Caco-2 (cell line): ENCODE measurements around the gene PSMA8. TPM values are rescaled to one million over a fixed set of nuclear protein-coding genes. Genes with fewer than 3 reads are reported as not detected.

Source experiments
- BruUV-seq: library from RNA; stranded (reverse); fragments of 400-500 nt; replicated peaks from 2 replicates; lab custom pipeline; 2021; lab: Mats Ljungman, UMichigan
- CTCF ChIA-PET: fragments of 300-600 bp; sonication (Branson Sonifier 250); formaldehyde crosslinking; loops from one replicate; lab custom pipeline; 2022; ENCODE audit warnings: antibody characterized with exemption; lab: Charles Lee
- POLR2A ChIA-PET: fragments of 300-600 bp; sonication (Branson Sonifier 250); formaldehyde crosslinking; loops from one replicate; lab custom pipeline; 2022; ENCODE audit warnings: antibody characterized with exemption; lab: Charles Lee
- DNase-seq, 2 experiments: peaks; one replicate each; pipeline versions ENCODE4 v3.0.0 to v3.0.0-alpha.2; 2020 to 2022
- H3K27me3 ChIP-seq: replicated peaks from 2 replicates; pipeline ENCODE4 v1.6.0; 2011; ENCODE audit warnings: low read length; ENCODE audit not compliant: control insufficient read depth, insufficient read depth
- H3K36me3 ChIP-seq: 2 replicates; pipeline ENCODE4 v1.5.1; 2011; ENCODE audit warnings: low read length; ENCODE audit not compliant: control insufficient read depth, insufficient read depth
- H3K4me1 ChIP-seq: fragments of 250-450 bp; sonication (Bioruptor Pico); 2 replicates; pipeline ENCODE4 v1.5.1; 2020; ENCODE audit warnings: mild to moderate bottlenecking
- H3K4me3 ChIP-seq: 2 replicates; pipeline ENCODE4 v1.5.1; 2011; ENCODE audit warnings: low read depth, mild to moderate bottlenecking, control low read depth, low read length
- H3K9me3 ChIP-seq: fragments of 250-450 bp; sonication (Bioruptor Pico); 2 replicates; pipeline ENCODE4 v1.5.1; 2020; ENCODE audit warnings: mild to moderate bottlenecking, moderate library complexity
- H3K27ac Mint-ChIP-seq: one replicate; pipeline ENCODE4 v1.8.0; 2022; ENCODE audit warnings: mixed read lengths; ENCODE audit not compliant: unreplicated experiment
- H3K27me3 Mint-ChIP-seq: one replicate; pipeline ENCODE4 v1.8.0; 2022; ENCODE audit warnings: mixed read lengths; ENCODE audit not compliant: insufficient read depth, unreplicated experiment
- H3K36me3 Mint-ChIP-seq: one replicate; pipeline ENCODE4 v1.8.0; 2022; ENCODE audit warnings: mild to moderate bottlenecking, mixed read lengths; ENCODE audit not compliant: insufficient read depth, unreplicated experiment
- H3K4me1 Mint-ChIP-seq: one replicate; pipeline ENCODE4 v1.8.0; 2022; ENCODE audit warnings: low read depth, mixed read lengths; ENCODE audit not compliant: unreplicated experiment
- H3K4me3 Mint-ChIP-seq: one replicate; pipeline ENCODE4 v1.8.0; 2022; ENCODE audit warnings: mild to moderate bottlenecking, moderate library complexity, mixed read lengths; ENCODE audit not compliant: unreplicated experiment
- H3K9me3 Mint-ChIP-seq: one replicate; pipeline ENCODE4 v1.8.0; 2022; ENCODE audit warnings: mixed read lengths; ENCODE audit not compliant: unreplicated experiment
- intact Hi-C: fragments of 100-400 bp; cut with micrococcal nuclease; formaldehyde crosslinking; loops from one replicate; pipeline ENCODE4 v1.10.0; 2022; ENCODE audit not compliant: unreplicated experiment
- total RNA-seq: library from RNA; stranded (reverse); gene quantifications from 2 replicates; pipeline ENCODE4 v1.2.3, GENCODE V29; 2022
- TF ChIP-seq, protein P1 (sequence below), 2 experiments: fragments of 200-600 bp in 1 of 2; IDR thresholded peaks; 1 replicate in 1 of 2; 2 replicates in 1 of 2; pipeline versions ENCODE4 v1.5.1 to v1.8.0; 2011 to 2022; ENCODE audit warnings: antibody characterized with exemption in 1 of 2, control low read depth in 1 of 2, inconsistent platforms in 1 of 2, low read depth in 1 of 2, low read length in 1 of 2, mild to moderate bottlenecking in 1 of 2, moderate library complexity in 1 of 2; ENCODE audit not compliant: insufficient read depth in 1 of 2, severe bottlenecking in 1 of 2, unreplicated experiment in 1 of 2

Gene PSMA8
- total RNA-seq, 1 experiment from 2014 or later = not detected

DNA sequence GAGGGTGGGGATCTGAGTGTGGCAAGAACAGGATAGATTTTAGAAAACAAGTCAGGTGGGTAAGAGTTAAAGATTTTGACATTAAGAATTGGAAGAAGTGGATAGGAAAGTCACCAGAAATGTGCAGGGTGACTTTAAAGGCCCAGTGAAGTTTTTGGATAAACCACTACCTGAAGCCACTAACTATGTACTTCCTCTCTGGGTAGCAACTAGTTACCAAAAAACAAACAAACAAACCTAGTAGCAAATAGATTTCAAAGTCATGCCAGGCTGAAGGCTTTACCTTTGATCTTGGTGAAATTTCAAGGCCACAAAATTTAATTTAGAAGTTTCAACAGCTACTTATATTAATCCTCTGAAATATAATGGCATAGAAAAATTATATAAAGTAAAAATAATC, 42.5 kb downstream of the PSMA8 start:
- no peak overlapping the region for H3K4me3 Mint-ChIP-seq
- H3K27me3 ChIP-seq = no peaks in the 10 kb centered on the region
- no peak overlapping the region for H3K4me3 ChIP-seq
- H3K4me1 Mint-ChIP-seq = no peaks in the 10 kb centered on the region
- no peaks in the 10 kb centered on the region for H3K36me3 Mint-ChIP-seq
- H3K9me3 Mint-ChIP-seq = no peaks in the 10 kb centered on the region
- no peaks in the 10 kb centered on the region for H3K4me1 ChIP-seq
- intact Hi-C loops = no loop called here
- H3K27me3 Mint-ChIP-seq = no peaks in the 10 kb centered on the region
- POLR2A ChIA-PET = no interaction called here
- DNase-seq = no peak
- BruUV-seq = no TSS peak
- H3K9me3 ChIP-seq = no peaks in the 10 kb centered on the region
- TF ChIP-seq, protein P1, sequence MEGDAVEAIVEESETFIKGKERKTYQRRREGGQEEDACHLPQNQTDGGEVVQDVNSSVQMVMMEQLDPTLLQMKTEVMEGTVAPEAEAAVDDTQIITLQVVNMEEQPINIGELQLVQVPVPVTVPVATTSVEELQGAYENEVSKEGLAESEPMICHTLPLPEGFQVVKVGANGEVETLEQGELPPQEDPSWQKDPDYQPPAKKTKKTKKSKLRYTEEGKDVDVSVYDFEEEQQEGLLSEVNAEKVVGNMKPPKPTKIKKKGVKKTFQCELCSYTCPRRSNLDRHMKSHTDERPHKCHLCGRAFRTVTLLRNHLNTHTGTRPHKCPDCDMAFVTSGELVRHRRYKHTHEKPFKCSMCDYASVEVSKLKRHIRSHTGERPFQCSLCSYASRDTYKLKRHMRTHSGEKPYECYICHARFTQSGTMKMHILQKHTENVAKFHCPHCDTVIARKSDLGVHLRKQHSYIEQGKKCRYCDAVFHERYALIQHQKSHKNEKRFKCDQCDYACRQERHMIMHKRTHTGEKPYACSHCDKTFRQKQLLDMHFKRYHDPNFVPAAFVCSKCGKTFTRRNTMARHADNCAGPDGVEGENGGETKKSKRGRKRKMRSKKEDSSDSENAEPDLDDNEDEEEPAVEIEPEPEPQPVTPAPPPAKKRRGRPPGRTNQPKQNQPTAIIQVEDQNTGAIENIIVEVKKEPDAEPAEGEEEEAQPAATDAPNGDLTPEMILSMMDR (IDR thresholded peaks at IDR 0.05; ENCODE audit: insufficient read depth in 1 of 2, low read depth in 1 of 2, low read length in 1 of 2, severe bottlenecking in 1 of 2, unreplicated experiment in 1 of 2) = no peak
- no peaks in the 10 kb centered on the region for H3K36me3 ChIP-seq
- CTCF ChIA-PET = no interaction called here
- no peak overlapping the region for H3K27ac Mint-ChIP-seq

DNA sequence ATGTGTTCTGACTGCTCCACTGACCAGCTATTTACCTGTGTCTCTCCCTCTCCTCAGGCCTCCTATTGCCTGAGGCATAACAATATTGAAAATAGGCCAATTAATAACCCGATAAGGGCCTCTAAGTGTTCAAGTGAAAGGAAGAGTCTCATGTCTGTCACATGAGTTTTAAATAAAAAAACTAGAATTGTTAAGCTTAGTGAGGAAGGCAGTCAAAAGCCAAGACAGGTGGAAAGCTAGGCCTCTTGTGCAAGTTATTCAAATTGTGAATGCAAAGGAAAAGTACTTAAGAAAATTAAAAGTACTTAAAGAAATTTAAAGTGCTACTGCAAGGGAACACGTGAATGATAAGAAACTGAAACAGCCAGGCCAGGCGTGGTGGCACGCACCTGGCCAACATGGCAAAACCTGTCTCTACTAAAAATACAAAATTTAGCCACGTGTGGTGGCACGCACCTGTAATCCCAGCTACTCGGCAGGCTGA, 47.7 kb downstream of the PSMA8 start:
- no peaks in the 10 kb centered on the region for H3K36me3 Mint-ChIP-seq
- CTCF ChIA-PET = no interaction called here
- BruUV-seq = no TSS peak

DNA sequence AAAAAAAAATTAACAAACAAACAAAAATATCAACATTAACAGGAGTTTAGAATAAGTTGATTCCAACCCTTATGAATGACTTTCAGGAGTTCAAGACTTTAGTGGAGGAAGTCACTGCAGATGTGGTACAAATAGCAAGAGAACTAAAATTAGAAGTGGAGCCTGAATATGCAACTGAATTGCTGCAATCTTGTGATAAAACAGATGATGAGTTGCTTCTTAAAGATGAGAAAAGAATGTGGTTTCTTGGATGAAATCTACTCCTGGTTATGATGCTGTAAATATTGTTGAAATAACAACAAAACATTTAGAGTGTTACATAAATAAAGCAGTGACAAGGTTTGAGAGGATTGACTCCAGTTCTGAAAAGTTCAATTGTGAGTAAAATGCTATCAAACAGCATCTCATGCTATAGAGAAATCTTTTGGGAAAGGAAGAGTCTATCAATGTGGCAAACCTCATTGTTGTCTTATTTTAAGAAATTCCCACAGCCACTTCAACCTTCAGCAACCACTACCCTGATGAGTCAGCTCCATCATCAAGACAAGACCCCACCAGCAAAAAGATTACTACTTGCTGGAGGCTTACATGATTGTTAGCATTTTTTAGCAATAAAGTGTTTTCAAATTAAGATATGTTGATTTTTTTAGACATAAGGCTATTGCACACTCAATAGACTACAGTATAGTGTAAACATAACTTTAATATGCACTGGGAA, 49.9 kb downstream of the PSMA8 start:
- H3K4me3 ChIP-seq = no peak overlapping the region
- H3K36me3 Mint-ChIP-seq = no peaks in the 10 kb centered on the region

More for the DNA sequence above, 47.7 kb downstream of the PSMA8 start:
- intact Hi-C loops = no loop called here
- Mint-ChIP-seq H3K4me3 (no peak overlapping the region), H3K27me3 (no peaks in the 10 kb centered on the region), H3K27ac (no peak overlapping the region), H3K4me1 (no peaks in the 10 kb centered on the region), H3K9me3 (no peaks in the 10 kb centered on the region)
- H3K9me3 ChIP-seq = no peaks in the 10 kb centered on the region
- H3K27me3 ChIP-seq = no peaks in the 10 kb centered on the region
- TF ChIP-seq, protein P1 (IDR thresholded peaks at IDR 0.05; ENCODE audit: insufficient read depth in 1 of 2, low read depth in 1 of 2, low read length in 1 of 2, severe bottlenecking in 1 of 2, unreplicated experiment in 1 of 2) = no peak
- H3K4me1 ChIP-seq = no peaks in the 10 kb centered on the region
- H3K36me3 ChIP-seq = no peaks in the 10 kb centered on the region
- POLR2A ChIA-PET = interaction anchor here (0.5 kb wide), 1 partner anchor 14 kb away, joined by 4 read pairs; no protein-coding TSS in a partner anchor
- DNase-seq = no peak
- H3K4me3 ChIP-seq = no peak overlapping the region

More for the DNA sequence above, 49.9 kb downstream of the PSMA8 start:
- Mint-ChIP-seq H3K27me3 (no peaks in the 10 kb centered on the region), H3K27ac (no peak overlapping the region), H3K4me3 (no peak overlapping the region), H3K4me1 (no peaks in the 10 kb centered on the region), H3K9me3 (peaks cover 8% of the 10 kb centered on the region)
- CTCF ChIA-PET = no interaction called here
- no TSS peak for BruUV-seq
- no peaks in the 10 kb centered on the region for H3K9me3 ChIP-seq
- no peaks in the 10 kb centered on the region for H3K4me1 ChIP-seq
- no peaks in the 10 kb centered on the region for H3K27me3 ChIP-seq
- intact Hi-C loops = no loop called here
- DNase-seq = no peak
- POLR2A ChIA-PET = no interaction called here
- TF ChIP-seq, protein P1 (IDR thresholded peaks at IDR 0.05; ENCODE audit: insufficient read depth in 1 of 2, low read depth in 1 of 2, low read length in 1 of 2, severe bottlenecking in 1 of 2, unreplicated experiment in 1 of 2) = no peak
- no peaks in the 10 kb centered on the region for H3K36me3 ChIP-seq
